Mesothelial cell of epicardium (in vitro differentiated cells): Measurements from ENCODE around the gene KRTAP4-7. TPM values are rescaled to one million over a fixed set of nuclear protein-coding genes. Genes with fewer than 3 reads are reported as not detected.
A peak's percentile ranks its signal among the peaks of the same experiment; 100 is the strongest.
"Not testable (repeated sequence)": the region's sequence is repeated elsewhere in the genome, so short reads cannot be mapped to it uniquely, and the experiment has no call there.

Experiments
- DNase-seq, 2 experiments: peaks; one replicate each; pipeline ENCODE4 v3.0.0; 2021; ENCODE audit warnings: low spot score in 2 of 2; ENCODE audit not compliant: unreplicated experiment in 2 of 2
- H3K27ac Mint-ChIP-seq: 2 replicates; pipeline ENCODE4 v1.8.0; 2021; ENCODE audit warnings: mixed read lengths
- H3K27me3 Mint-ChIP-seq: 2 replicates; pipeline ENCODE4 v1.8.0; 2021; ENCODE audit warnings: low read depth, mixed read lengths
- H3K36me3 Mint-ChIP-seq: 2 replicates; pipeline ENCODE4 v1.8.0; 2021; ENCODE audit warnings: mixed read lengths
- H3K4me1 Mint-ChIP-seq: 2 replicates; pipeline ENCODE4 v1.8.0; 2021; ENCODE audit warnings: mixed read lengths
- H3K4me3 Mint-ChIP-seq: 2 replicates; pipeline ENCODE4 v1.8.0; 2021; ENCODE audit warnings: mild to moderate bottlenecking, moderate library complexity, mixed read lengths
- H3K9me3 Mint-ChIP-seq: 2 replicates; pipeline ENCODE4 v1.8.0; 2021; ENCODE audit warnings: mixed read lengths
- total RNA-seq: library from RNA; stranded (reverse); gene quantifications from 3 replicates; pipeline ENCODE4 v1.2.1, GENCODE V29; 2021
- TF ChIP-seq, protein P1 (sequence below): fragments of 200-600 bp; sonication (generic); IDR thresholded peaks from one replicate; pipeline ENCODE4 v1.5.0; 2021; ENCODE audit warnings: antibody characterized with exemption; ENCODE audit not compliant: unreplicated experiment

The KRTAP4-7 gene
- total RNA-seq, 1 donor from 2014 or later = not detected

DNA sequence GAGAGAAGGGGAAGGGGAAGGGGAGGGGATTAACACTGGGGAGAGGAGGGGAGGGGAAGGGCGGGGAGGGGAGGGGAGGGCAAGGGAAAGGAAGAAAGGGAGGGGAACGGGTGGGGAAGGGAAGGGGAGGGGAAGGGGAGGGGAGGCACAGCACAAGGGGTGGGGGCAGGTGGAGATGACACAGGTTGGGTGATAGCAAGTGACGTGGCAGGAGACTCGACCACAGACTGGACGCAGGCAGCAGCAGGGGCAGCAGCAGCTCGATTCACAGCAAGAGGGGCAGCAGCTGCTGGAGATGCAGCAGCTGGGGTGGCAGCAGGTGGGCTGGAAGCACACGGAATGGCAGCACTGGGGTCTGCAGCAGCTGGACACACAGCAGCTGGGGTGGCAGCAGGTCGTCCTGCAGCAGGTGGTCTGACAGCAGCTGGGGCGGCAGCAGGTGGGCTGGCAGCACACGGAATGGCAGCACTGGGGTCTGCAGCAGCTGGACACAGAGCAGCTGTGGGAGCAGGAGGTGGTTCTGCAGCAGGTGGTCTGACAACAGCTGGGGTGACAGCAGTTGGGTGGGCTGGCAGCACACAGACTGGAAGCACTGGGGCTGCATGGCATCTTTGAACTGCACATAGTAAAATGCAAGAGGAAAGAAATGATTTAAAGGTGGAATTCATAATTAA is 17.8 kb downstream of the KRTAP4-7 start, which contains the start of gene KRTAP4-16:
Gene KRTAP4-16, minus strand, starts transcription at position 624 of the 674 bp plus-strand sequence. Its CDS starts 0 bp downstream, at position 624.
- no peaks in the 10 kb centered on the region for H3K9me3 Mint-ChIP-seq
- no peak within 1 kb of the TSS for H3K27ac Mint-ChIP-seq
- no peak within 1 kb of the TSS for H3K4me3 Mint-ChIP-seq
- TF ChIP-seq, protein P1, sequence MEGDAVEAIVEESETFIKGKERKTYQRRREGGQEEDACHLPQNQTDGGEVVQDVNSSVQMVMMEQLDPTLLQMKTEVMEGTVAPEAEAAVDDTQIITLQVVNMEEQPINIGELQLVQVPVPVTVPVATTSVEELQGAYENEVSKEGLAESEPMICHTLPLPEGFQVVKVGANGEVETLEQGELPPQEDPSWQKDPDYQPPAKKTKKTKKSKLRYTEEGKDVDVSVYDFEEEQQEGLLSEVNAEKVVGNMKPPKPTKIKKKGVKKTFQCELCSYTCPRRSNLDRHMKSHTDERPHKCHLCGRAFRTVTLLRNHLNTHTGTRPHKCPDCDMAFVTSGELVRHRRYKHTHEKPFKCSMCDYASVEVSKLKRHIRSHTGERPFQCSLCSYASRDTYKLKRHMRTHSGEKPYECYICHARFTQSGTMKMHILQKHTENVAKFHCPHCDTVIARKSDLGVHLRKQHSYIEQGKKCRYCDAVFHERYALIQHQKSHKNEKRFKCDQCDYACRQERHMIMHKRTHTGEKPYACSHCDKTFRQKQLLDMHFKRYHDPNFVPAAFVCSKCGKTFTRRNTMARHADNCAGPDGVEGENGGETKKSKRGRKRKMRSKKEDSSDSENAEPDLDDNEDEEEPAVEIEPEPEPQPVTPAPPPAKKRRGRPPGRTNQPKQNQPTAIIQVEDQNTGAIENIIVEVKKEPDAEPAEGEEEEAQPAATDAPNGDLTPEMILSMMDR = no peak
- H3K4me1 Mint-ChIP-seq = peaks cover 41% of the 10 kb centered on the region
- DNase-seq = no peak
- peaks cover 6% of the 10 kb centered on the region for H3K27me3 Mint-ChIP-seq
- H3K36me3 Mint-ChIP-seq = no peaks in the 10 kb centered on the region

DNA sequence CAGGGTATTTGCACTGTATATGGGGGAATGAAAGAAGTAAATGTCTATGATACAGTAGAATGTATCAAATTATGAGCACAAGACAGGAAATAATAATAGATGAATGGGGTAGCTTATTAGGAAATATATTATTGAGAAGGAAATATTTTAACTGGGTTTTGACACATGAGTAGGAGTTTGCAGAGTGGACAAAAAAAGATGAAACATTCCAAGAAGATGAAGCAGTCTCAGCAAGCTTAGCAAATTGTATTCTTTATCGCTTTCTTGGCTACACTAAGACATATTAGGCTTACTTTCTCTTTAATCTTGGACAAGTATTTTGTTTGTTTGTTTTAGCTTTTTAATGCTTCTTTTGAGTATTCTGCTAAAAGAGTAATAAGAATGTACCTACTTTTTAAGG is 19.9 kb downstream of the KRTAP4-7 start:
- peak overlapping the region; percentile 26 for H3K27ac Mint-ChIP-seq
- no peaks in the 10 kb centered on the region for H3K9me3 Mint-ChIP-seq
- peaks cover 28% of the 10 kb centered on the region for H3K4me1 Mint-ChIP-seq
- TF ChIP-seq, protein P1 = no peak
- H3K36me3 Mint-ChIP-seq = no peaks in the 10 kb centered on the region
- no peak for DNase-seq
- no peak overlapping the region for H3K4me3 Mint-ChIP-seq
- no peaks in the 10 kb centered on the region for H3K27me3 Mint-ChIP-seq

DNA sequence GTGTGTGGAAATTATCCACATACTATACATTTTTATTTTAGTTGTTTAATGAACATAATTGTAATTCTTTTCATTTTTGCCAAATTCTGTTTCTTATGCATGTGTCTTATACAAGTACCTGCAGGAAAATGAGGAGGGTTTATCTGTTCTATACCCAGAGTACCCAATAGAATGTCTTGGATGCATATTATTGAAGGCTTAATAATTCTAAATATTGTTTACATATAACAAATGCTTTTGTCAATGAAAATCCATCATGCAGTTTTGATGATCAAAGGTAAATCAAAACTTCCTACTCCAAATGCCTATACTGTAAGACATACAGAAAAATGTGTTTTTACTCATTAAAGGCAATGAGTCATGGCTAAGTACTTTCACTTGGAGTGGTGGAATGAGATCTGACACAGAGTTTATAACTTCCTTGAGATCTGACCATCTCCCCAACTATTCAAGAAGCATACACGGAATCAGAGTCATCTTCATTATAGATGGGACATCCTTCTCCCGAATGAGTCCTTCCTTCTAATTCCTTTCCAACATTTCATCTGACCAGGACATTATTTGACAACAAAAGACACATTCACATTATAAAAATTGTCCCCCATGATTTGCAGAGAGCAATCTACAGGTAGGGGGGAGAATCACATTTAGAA is 20.6 kb downstream of the KRTAP4-7 start:
- H3K27ac Mint-ChIP-seq, H3K36me3 Mint-ChIP-seq, DNase-seq, H3K27me3 Mint-ChIP-seq, H3K9me3 Mint-ChIP-seq, H3K4me3 Mint-ChIP-seq: not testable (repeated sequence)
- peaks cover 28% of the 10 kb centered on the region for H3K4me1 Mint-ChIP-seq

DNA sequence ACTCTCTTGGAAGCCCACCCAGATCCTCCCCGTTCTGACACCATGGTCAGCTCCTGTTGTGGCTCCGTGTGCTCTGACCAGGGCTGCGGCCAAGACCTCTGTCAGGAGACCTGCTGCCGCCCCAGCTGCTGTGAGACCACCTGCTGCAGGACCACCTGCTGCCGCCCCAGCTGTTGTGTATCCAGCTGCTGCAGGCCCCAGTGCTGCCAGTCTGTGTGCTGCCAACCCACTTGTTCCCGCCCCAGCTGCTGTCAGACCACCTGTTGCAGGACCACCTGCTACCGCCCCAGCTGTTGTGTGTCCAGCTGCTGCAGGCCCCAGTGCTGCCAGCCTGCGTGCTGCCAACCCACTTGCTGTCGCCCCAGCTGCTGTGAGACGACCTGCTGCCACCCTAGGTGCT is 21.4 kb downstream of the KRTAP4-7 start, which contains the start of gene KRTAP4-9:
Gene KRTAP4-9, plus strand, starts transcription at position 43 of the 400 bp plus-strand sequence. Its CDS starts 0 bp downstream, at position 43.
- not testable (repeated sequence) for H3K27me3 Mint-ChIP-seq, H3K27ac Mint-ChIP-seq, DNase-seq, H3K4me3 Mint-ChIP-seq, H3K36me3 Mint-ChIP-seq, H3K9me3 Mint-ChIP-seq
- H3K4me1 Mint-ChIP-seq = peaks cover 20% of the 10 kb centered on the region

DNA sequence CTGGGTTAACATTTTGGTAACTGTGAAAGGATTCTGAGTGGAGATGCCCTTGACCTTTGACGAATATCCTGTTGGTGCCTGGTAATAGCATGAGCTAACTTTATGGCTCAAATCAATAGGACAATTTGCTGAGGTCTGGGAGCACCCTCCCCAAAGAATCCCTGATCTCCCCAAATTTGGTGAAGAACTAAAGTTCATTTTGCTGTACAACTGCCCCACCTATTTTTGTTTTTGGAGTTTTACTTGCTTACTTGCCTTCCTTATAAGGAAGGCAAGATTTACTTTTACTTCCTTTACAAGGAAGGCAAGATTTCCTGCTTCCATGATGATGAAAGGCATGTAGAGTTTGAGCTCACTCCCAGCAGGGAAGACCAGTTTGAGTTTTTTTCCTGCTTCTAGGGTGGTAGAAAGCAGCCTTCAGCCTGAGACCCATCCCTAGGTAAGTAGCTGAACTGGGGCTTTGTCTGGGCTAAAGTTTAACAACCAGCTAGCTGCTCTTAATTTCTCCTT is 24.0 kb downstream of the KRTAP4-7 start:
- H3K4me3 Mint-ChIP-seq = no peak overlapping the region
- TF ChIP-seq, protein P1 = no peak
- no peak for DNase-seq
- peaks cover 20% of the 10 kb centered on the region for H3K9me3 Mint-ChIP-seq
- H3K36me3 Mint-ChIP-seq = peaks cover 2% of the 10 kb centered on the region
- peaks cover 17% of the 10 kb centered on the region for H3K4me1 Mint-ChIP-seq
- no peak overlapping the region for H3K27ac Mint-ChIP-seq
- no peaks in the 10 kb centered on the region for H3K27me3 Mint-ChIP-seq

DNA sequence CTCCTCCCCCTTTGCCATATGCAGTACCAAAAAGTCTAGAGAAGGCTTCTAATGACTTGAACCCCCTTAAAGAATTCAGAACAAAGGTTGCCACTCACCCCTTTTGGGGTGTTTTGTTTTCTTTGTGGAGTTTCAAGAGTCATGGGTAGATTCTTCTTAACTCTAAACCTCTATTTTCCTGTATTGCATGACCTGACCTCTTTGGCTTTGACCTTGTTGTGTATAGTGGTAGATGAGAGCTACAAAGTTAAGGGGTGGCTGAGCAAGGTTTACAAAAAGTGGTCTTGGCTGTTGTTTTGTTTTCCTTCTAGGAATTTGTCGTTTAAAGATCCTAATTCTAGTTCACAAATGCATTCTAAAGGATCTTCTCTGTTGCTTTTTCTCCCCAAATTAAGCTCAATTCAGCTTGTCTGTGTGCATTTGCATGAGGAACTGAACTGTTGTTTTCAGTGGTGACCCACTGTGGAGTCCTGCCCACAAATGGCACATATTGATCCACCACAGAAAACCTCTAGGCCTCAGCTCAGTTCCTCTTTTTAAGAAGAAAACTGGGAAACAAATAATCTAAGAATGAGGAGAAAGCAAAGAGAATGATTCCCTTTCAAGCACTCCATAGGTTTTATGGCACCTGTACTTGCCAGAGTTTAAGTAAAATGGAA is 24.9 kb downstream of the KRTAP4-7 start:
- not testable (repeated sequence) for H3K36me3 Mint-ChIP-seq, H3K27ac Mint-ChIP-seq, H3K27me3 Mint-ChIP-seq, DNase-seq, H3K4me3 Mint-ChIP-seq
- Mint-ChIP-seq H3K4me1 (peaks cover 11% of the 10 kb centered on the region), H3K9me3 (peaks cover 23% of the 10 kb centered on the region)
